Suprapubic skin (tissue), 4 donors: ENCODE results near the gene FETUB. TPM values are rescaled to one million over a fixed set of nuclear protein-coding genes. Genes with fewer than 3 reads are reported as not detected.

Experiments used
- DNase-seq, 2 donors: peaks; one replicate each; pipeline ENCODE4 v3.0.0-alpha.2; 2019; ENCODE audit warnings: low spot score in 2 of 2
- H3K27ac ChIP-seq: fragments of 200-600 bp; sonication (generic); one replicate; pipeline ENCODE4 v1.5.1; 2019
- H3K27me3 ChIP-seq: fragments of 200-600 bp; sonication (generic); one replicate; pipeline ENCODE4 v1.5.1; 2019
- H3K36me3 ChIP-seq: fragments of 200-600 bp; sonication (generic); one replicate; pipeline ENCODE4 v1.5.1; 2019
- H3K4me1 ChIP-seq: fragments of 200-600 bp; sonication (generic); one replicate; pipeline ENCODE4 v1.5.1; 2019
- H3K4me3 ChIP-seq: fragments of 200-600 bp; sonication (generic); one replicate; pipeline ENCODE4 v1.5.1; 2019; ENCODE audit warnings: mild to moderate bottlenecking
- H3K9me3 ChIP-seq: fragments of 200-600 bp; sonication (generic); one replicate; pipeline ENCODE4 v1.5.1; 2019
- EP300 ChIP-seq: sonication (generic); formaldehyde crosslinking; IDR thresholded peaks from one replicate; pipeline ENCODE4 v1.6.1; 2017; ENCODE audit warnings: antibody characterized with exemption
- POLR2A ChIP-seq, 2 donors: fragments of 450-650 bp; IDR thresholded peaks; one replicate each; pipeline ENCODE4 v1.6.1; 2017; ENCODE audit warnings: antibody characterized with exemption in 2 of 2, mild to moderate bottlenecking in 2 of 2, moderate library complexity in 2 of 2
- POLR2AphosphoS5 ChIP-seq, 3 donors: sonication (generic); formaldehyde crosslinking; IDR thresholded peaks; one replicate each; pipeline ENCODE4 v1.6.1; 2017; ENCODE audit warnings: antibody characterized with exemption in 3 of 3
- WGBS: methylation state at CpG from one replicate; pipeline ENCODE4 v1.1.5; 2018; 5-methylcytosine and 5-hydroxymethylcytosine counted together
- total RNA-seq, 4 donors: library from RNA; depleted of rRNA; stranded (reverse); fragments of >200 nt; gene quantifications; one replicate each; pipeline ENCODE4 v1.1.0, GENCODE V29; 2016
- TF ChIP-seq, protein P1 (sequence below), 2 donors: fragments of 200-600 bp in 1 of 2; fragments of 450-650 bp in 1 of 2; sonication (generic) in 1 of 2; IDR thresholded peaks; one replicate each; pipeline ENCODE4 v1.5.1; 2016 to 2019; ENCODE audit warnings: antibody characterized with exemption in 2 of 2, mild to moderate bottlenecking in 1 of 2, moderate library complexity in 1 of 2

Gene FETUB
- total RNA-seq, 4 donors from 2014 or later, result 3.9 to 16.0 (median 10.4) TPM

DNA sequence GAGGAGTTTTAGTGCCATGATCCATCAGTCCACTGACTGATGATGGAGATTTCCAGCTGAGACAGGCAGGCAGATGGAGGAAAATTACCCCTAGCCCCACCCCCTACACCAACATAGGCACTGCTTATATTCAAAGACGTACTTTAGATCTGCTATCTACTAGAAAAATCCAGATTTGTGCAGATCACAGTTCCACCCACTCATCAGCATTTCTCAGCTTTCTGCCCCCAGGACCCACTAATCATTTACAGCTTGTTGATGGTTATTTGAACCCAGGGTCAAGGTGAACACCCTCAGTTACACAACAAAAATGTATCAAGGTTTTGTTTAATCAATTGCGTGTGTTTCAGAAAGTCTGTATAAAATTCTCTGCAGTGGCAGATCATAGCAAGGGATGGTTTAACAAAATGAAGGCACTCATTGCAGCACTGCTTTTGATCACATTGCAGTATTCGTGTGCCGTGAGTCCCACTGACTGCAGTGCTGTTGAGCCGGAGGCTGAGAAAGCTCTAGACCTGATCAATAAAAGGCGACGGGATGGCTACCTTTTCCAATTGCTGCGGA lies 25.5 kb downstream of the FETUB start, which contains the start of gene HRG:
TSS of gene HRG (plus strand) at position 390 of the 564 bp plus-strand sequence. CDS start at position 408, 18 bp downstream.
- 84% methylated on average over 8 of the region's 8 CpGs for WGBS
- no peak within 1 kb of the TSS for H3K27ac ChIP-seq
- TF ChIP-seq EP300, result no peak
- no peak for TF ChIP-seq POLR2A (IDR thresholded peaks at IDR 0.05)
- TF ChIP-seq, protein P1, sequence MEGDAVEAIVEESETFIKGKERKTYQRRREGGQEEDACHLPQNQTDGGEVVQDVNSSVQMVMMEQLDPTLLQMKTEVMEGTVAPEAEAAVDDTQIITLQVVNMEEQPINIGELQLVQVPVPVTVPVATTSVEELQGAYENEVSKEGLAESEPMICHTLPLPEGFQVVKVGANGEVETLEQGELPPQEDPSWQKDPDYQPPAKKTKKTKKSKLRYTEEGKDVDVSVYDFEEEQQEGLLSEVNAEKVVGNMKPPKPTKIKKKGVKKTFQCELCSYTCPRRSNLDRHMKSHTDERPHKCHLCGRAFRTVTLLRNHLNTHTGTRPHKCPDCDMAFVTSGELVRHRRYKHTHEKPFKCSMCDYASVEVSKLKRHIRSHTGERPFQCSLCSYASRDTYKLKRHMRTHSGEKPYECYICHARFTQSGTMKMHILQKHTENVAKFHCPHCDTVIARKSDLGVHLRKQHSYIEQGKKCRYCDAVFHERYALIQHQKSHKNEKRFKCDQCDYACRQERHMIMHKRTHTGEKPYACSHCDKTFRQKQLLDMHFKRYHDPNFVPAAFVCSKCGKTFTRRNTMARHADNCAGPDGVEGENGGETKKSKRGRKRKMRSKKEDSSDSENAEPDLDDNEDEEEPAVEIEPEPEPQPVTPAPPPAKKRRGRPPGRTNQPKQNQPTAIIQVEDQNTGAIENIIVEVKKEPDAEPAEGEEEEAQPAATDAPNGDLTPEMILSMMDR (IDR thresholded peaks at IDR 0.05), result no peak
- TF ChIP-seq POLR2AphosphoS5 (IDR thresholded peaks at IDR 0.05), result no peak

DNA sequence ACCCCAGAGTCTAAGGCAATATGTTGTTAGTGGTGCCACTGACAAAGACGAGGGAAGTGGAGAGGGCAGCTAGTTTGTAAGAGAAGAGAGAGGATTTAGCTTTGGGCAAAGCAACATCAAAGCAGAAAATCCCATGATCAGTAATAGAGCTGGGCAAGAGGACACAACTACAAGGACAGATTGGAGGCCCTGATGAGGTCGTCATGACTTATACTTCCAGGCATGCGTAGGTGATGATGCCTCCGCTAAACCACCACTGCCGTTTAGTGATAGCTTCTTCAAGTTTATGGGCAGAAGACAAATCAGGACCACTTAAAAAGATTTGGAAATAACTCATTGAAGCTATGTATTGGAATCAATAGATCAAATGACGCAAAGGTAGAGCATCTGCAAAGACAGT lies 28.2 kb downstream of the FETUB start:
- WGBS, result 67% methylated on average over 6 of the region's 6 CpGs
- H3K9me3 ChIP-seq, result no peaks in the 10 kb centered on the region
- no peaks in the 10 kb centered on the region for H3K27me3 ChIP-seq
- H3K27ac ChIP-seq, result no peak overlapping the region
- TF ChIP-seq POLR2AphosphoS5 (IDR thresholded peaks at IDR 0.05), result no peak
- TF ChIP-seq, protein P1 (IDR thresholded peaks at IDR 0.05), result no peak
- no peak for TF ChIP-seq POLR2A (IDR thresholded peaks at IDR 0.05)
- TF ChIP-seq EP300, result no peak
- H3K4me1 ChIP-seq, result no peaks in the 10 kb centered on the region
- no peak for DNase-seq
- H3K4me3 ChIP-seq, result no peak overlapping the region
- H3K36me3 ChIP-seq, result no peaks in the 10 kb centered on the region

More for the DNA sequence above, 25.5 kb downstream of the FETUB start, which contains the start of gene HRG:
- Histone ChIP-seq H3K4me1 (no peaks in the 10 kb centered on the region), H3K9me3 (no peaks in the 10 kb centered on the region), H3K4me3 (no peak within 1 kb of the TSS), H3K36me3 (no peaks in the 10 kb centered on the region), H3K27me3 (no peaks in the 10 kb centered on the region)
- no peak for DNase-seq

DNA sequence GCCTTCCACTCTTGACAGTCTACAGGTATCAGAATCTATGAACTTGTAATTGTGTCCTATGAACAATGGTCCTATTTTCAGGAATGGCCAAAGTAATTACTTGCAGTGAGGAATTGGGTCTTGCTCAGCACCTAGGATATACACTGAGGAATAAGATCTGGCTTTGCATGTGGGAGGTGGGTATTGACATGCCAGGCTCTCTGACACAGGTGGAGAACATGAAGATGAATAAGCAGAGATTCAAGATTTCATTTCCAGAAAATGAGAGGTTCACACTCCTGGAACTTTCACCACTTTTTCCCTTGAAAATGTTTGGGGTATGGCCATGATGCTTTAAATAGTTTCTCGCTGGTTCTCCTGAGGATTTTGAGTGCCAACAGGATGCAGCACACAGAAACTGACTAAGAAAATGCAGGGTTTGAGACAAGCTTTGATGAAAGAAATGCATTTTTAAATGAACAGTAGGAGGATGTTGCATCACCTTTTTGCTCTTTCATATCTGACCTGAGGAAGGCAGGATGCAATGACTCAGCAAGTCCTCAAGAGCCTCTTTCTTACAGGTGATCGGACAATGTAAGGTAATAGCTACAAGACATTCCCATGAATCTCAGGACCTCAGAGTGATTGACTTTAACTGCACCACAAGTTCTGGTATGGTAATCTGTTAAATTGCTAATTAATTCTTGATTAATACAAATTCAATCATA lies 29.3 kb downstream of the FETUB start:
- no peak overlapping the region for H3K4me3 ChIP-seq
- H3K36me3 ChIP-seq, result no peaks in the 10 kb centered on the region
- no peak overlapping the region for H3K27ac ChIP-seq
- H3K4me1 ChIP-seq, result no peaks in the 10 kb centered on the region
- DNase-seq, result no peak
- H3K9me3 ChIP-seq, result no peaks in the 10 kb centered on the region
- WGBS, result 70% methylated on average over 2 of the region's 2 CpGs
- TF ChIP-seq EP300, result no peak
- TF ChIP-seq, protein P1 (IDR thresholded peaks at IDR 0.05), result no peak
- H3K27me3 ChIP-seq, result no peaks in the 10 kb centered on the region

DNA sequence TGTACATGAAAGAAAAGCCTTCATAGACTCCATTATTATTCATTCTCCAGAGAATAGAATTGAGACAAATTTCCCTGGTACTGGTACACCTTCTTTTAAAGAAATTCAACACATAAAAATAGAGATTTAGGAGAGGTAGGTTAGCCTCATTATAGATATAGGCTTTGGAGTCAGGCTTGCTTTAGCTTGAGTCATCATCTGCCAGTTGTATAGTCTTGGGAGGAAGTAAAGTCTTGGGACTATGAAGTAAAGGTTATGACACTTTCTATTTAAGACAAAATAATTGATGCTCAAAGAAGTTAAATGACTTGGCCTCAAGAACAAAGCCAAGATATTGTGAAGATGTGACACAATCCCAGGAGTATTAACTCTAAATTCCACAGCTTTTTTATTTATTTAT lies 30.0 kb downstream of the FETUB start:
- Histone ChIP-seq H3K27me3 (peaks cover 3% of the 10 kb centered on the region), H3K4me1 (no peaks in the 10 kb centered on the region), H3K9me3 (no peaks in the 10 kb centered on the region), H3K36me3 (no peaks in the 10 kb centered on the region), H3K27ac (no peak overlapping the region), H3K4me3 (no peak overlapping the region)
- no peak for TF ChIP-seq POLR2A (IDR thresholded peaks at IDR 0.05)
- TF ChIP-seq POLR2AphosphoS5 (IDR thresholded peaks at IDR 0.05), result no peak
- no peak for TF ChIP-seq EP300
- TF ChIP-seq, protein P1 (IDR thresholded peaks at IDR 0.05), result no peak
- DNase-seq, result no peak

DNA sequence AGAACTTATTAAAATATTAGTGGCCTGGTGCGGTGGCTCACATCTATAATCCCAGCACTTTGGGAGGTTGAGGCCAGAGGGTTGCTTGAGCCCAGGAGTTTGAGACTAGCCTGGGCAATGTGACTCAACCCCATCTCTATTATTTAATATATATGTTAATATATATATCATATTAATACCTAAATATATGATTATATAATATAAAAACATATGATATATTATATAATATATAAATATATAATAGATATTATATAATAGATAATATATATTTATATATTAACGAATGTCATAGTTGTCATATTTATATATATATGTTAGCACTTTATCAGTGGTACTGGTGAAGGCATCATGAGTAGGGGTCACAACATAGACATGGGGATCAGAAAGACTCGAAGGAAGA lies 30.9 kb downstream of the FETUB start:
- Histone ChIP-seq H3K36me3 (no peaks in the 10 kb centered on the region), H3K27ac (no peak overlapping the region), H3K27me3 (peaks cover 3% of the 10 kb centered on the region), H3K4me1 (no peaks in the 10 kb centered on the region), H3K9me3 (no peaks in the 10 kb centered on the region), H3K4me3 (no peak overlapping the region)
- WGBS, result 94% methylated on average over 3 of the region's 3 CpGs
- no peak for DNase-seq
- TF ChIP-seq POLR2A (IDR thresholded peaks at IDR 0.05) (no peak), POLR2AphosphoS5 (IDR thresholded peaks at IDR 0.05) (no peak), EP300 (no peak)
- TF ChIP-seq, protein P1 (IDR thresholded peaks at IDR 0.05), result no peak
